Natural killer cell (primary cell): ENCODE data around the gene CD302. TPM values are rescaled to one million over a fixed set of nuclear protein-coding genes. Genes with fewer than 3 reads are reported as not detected.

Source experiments
- ATAC-seq, 3 donors: fragments of 150-1000 bp in 2 of 3; fragments of 200-7000 bp in 1 of 3; cut with Tn5 transposase; 1 replicate in 1 of 3; 2 replicates in 2 of 3; pipeline ENCODE4 v1.10.0; 2021; ENCODE audit warnings: mild to moderate bottlenecking in 2 of 3, moderate library complexity in 2 of 3
- DNase-seq, 2 donors: peaks; one replicate each; pipeline versions ENCODE4 v3.0.0 to v3.0.0-alpha.2; 2013 to 2021; ENCODE audit warnings: mixed read lengths in 1 of 2
- H3K27ac ChIP-seq: one replicate; pipeline ENCODE4 v1.5.1; 2013; ENCODE audit warnings: mild to moderate bottlenecking, low read length
- H3K27me3 ChIP-seq: one replicate; pipeline ENCODE4 v1.6.1; 2013; ENCODE audit warnings: low read length; ENCODE audit not compliant: control insufficient read depth, insufficient read depth
- H3K36me3 ChIP-seq: one replicate; pipeline ENCODE4 v1.6.1; 2013; ENCODE audit warnings: low read length; ENCODE audit not compliant: control insufficient read depth, insufficient read depth
- H3K4me1 ChIP-seq: one replicate; pipeline ENCODE4 v1.6.1; 2013; ENCODE audit warnings: low read length; ENCODE audit not compliant: control insufficient read depth, insufficient read depth
- H3K4me3 ChIP-seq: one replicate; pipeline ENCODE4 v1.5.1; 2013; ENCODE audit warnings: low read length
- H3K9me3 ChIP-seq: one replicate; pipeline ENCODE4 v1.6.1; 2013; ENCODE audit warnings: low read length; ENCODE audit not compliant: control insufficient read depth, insufficient read depth
- H3K27ac Mint-ChIP-seq, 2 donors: one replicate each; pipeline ENCODE4 v1.8.0; 2022; ENCODE audit warnings: mild to moderate bottlenecking in 2 of 2, mixed read lengths in 2 of 2, moderate library complexity in 1 of 2
- H3K27me3 Mint-ChIP-seq, 2 donors: one replicate each; pipeline ENCODE4 v1.8.0; 2022; ENCODE audit warnings: low read depth in 2 of 2, mixed read lengths in 2 of 2
- H3K36me3 Mint-ChIP-seq: one replicate; pipeline ENCODE4 v1.8.0; 2022; ENCODE audit warnings: mixed read lengths
- H3K4me1 Mint-ChIP-seq, 2 donors: one replicate each; pipeline ENCODE4 v1.8.0; 2022; ENCODE audit warnings: mixed read lengths in 2 of 2
- H3K4me3 Mint-ChIP-seq: one replicate; pipeline ENCODE4 v1.8.0; 2022; ENCODE audit warnings: mild to moderate bottlenecking, moderate library complexity, mixed read lengths
- H3K9me3 Mint-ChIP-seq, 2 donors: one replicate each; pipeline ENCODE4 v1.8.0; 2022; ENCODE audit warnings: mixed read lengths in 2 of 2
- WGBS: methylation state at CpG from one replicate; pipeline ENCODE4 v1.1.7; 2013; ENCODE audit warnings: missing lambda C conversion rate; ENCODE audit not compliant: insufficient coverage; 5-methylcytosine and 5-hydroxymethylcytosine counted together
- intact Hi-C: fragments of 100-400 bp; cut with micrococcal nuclease; formaldehyde crosslinking; loops from one replicate; pipeline ENCODE4 v1.14.2; 2022
- total RNA-seq, 4 donors: library from RNA; stranded (reverse); fragments of 120-200 nt in 1 of 4; gene quantifications; one replicate each; pipeline versions ENCODE4 v1.2.3 to v1.2.4, GENCODE V29; 2013 to 2022
- TF ChIP-seq, protein P1 (sequence below): fragments of 200-600 bp; IDR thresholded peaks from one replicate; pipeline ENCODE4 v1.8.0; 2022; ENCODE audit warnings: antibody characterized with exemption

The CD302 gene
- total RNA-seq, 3 donors from 2014 or later (not counting 1 experiment from before 2014, with no cell fraction given), result 2.0 to 5.2 (median 5.1) TPM

DNA sequence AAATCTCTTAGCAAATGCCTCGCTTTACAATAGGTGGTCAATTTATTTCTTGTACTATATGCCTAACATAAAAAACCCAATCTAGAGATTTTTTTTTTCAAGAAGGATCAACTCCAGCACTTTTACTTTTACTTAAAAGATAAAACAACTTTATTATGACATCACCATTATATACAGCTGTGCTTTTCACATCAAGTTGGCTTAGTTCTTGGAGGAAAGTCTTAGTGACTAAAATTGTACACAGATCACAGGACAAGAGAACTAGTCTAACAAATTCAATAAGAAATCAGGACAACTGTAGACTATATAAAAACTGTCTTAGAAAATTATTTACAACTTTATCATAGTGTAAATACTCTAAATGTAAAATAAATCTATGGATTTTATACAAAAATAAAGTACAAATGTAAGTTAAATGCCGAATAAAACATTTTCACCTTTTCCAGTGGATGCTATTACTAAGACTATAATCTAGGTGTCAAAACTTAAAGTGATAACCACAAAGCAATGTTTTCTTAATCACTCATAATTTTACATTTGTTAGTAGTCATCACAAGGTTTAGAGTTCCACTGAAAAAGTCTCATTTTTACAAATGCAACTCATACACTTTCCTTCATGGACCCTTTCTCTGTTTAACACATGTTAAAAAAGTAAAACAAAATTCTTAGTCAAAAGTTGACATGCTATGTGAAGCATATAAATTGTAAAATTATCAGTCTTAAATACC is 5.4 kb upstream of the CD302 start:
- Histone ChIP-seq H3K9me3 (no peaks in the 10 kb centered on the region), H3K4me1 (no peaks in the 10 kb centered on the region), H3K27ac (no peak overlapping the region), H3K27me3 (no peaks in the 10 kb centered on the region), H3K36me3 (peaks cover 12% of the 10 kb centered on the region), H3K4me3 (no peak overlapping the region)
- no peaks in the 10 kb centered on the region for H3K9me3 Mint-ChIP-seq
- TF ChIP-seq, protein P1, sequence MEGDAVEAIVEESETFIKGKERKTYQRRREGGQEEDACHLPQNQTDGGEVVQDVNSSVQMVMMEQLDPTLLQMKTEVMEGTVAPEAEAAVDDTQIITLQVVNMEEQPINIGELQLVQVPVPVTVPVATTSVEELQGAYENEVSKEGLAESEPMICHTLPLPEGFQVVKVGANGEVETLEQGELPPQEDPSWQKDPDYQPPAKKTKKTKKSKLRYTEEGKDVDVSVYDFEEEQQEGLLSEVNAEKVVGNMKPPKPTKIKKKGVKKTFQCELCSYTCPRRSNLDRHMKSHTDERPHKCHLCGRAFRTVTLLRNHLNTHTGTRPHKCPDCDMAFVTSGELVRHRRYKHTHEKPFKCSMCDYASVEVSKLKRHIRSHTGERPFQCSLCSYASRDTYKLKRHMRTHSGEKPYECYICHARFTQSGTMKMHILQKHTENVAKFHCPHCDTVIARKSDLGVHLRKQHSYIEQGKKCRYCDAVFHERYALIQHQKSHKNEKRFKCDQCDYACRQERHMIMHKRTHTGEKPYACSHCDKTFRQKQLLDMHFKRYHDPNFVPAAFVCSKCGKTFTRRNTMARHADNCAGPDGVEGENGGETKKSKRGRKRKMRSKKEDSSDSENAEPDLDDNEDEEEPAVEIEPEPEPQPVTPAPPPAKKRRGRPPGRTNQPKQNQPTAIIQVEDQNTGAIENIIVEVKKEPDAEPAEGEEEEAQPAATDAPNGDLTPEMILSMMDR, result no peak
- H3K4me1 Mint-ChIP-seq, result peaks cover 6 to 18% of the 10 kb centered on the region in 2 donors
- no peak for DNase-seq
- no peaks in the 10 kb centered on the region for H3K27me3 Mint-ChIP-seq
- H3K36me3 Mint-ChIP-seq, result peaks cover 1% of the 10 kb centered on the region
- no peak overlapping the region for H3K27ac Mint-ChIP-seq
- intact Hi-C loops, result no loop called here
- 100% methylated on average over 1 of the region's 2 CpGs for whole genome bisulfite sequencing
- ATAC-seq, result no peak
- no peak overlapping the region for H3K4me3 Mint-ChIP-seq

DNA sequence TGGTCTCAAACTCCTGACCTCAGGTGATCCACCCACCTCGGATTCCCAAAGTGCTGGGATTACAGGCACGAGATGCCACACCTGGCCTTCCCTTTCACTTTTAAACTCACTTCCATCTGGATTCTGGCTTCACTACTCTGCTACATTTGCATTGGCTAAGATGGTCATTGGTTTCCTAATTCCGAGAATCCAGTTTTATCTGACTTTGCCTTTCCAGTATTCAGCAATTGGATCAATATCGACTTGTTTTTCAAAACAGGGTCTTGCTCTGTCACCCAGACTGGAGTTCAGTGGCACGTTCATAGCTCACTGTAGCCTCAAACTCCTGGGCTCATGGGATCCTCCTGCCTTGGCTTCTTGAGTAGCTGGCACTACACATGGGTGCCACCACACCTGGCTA is 4.7 kb upstream of the CD302 start:
- DNase-seq (no peak), ATAC-seq (no peak)
- Mint-ChIP-seq H3K27ac (no peak overlapping the region), H3K9me3 (no peaks in the 10 kb centered on the region), H3K4me1 (peaks cover 8 to 21% of the 10 kb centered on the region in 2 donors), H3K36me3 (no peaks in the 10 kb centered on the region), H3K27me3 (no peaks in the 10 kb centered on the region), H3K4me3 (no peak overlapping the region)
- Histone ChIP-seq H3K36me3 (peaks cover 6% of the 10 kb centered on the region), H3K27ac (no peak overlapping the region), H3K27me3 (peaks cover under 1% of the 10 kb centered on the region), H3K4me1 (peaks cover 5% of the 10 kb centered on the region), H3K9me3 (no peaks in the 10 kb centered on the region), H3K4me3 (no peak overlapping the region)
- TF ChIP-seq, protein P1, result no peak
- WGBS, result 96% methylated on average over 5 of the region's 5 CpGs
- intact Hi-C loops, result no loop called here

DNA sequence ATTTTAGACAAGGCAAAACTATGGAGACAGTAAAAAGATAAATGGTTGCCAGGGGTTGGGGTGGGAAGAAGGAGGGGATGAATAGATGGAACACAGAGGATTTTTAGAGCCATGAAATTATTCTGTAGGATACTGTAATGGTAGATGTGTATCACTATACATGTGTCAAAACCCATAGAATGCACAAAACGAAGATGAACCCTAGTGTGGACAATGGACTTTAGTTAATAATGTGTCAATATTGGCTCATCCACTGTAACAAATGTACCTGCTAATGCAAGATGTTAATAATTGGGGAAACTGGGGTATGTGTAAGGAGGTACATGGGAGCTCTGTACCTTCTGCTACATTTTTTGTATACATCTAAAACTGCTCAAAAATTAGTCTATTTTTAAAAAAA is 1.8 kb upstream of the CD302 start:
- peaks cover 6% of the 10 kb centered on the region for H3K27me3 ChIP-seq
- 92% methylated on average over 1 of the region's 1 CpG for WGBS
- DNase-seq, result no peak
- H3K36me3 ChIP-seq, result no peaks in the 10 kb centered on the region
- no peak overlapping the region for H3K27ac ChIP-seq
- Mint-ChIP-seq H3K27me3 (peaks cover 0 to 3% of the 10 kb centered on the region in 2 donors), H3K9me3 (no peaks in the 10 kb centered on the region), H3K36me3 (no peaks in the 10 kb centered on the region), H3K27ac (no peak overlapping the region), H3K4me3 (no peak overlapping the region), H3K4me1 (peaks cover 18 to 27% of the 10 kb centered on the region in 2 donors)
- H3K4me1 ChIP-seq, result peaks cover 8% of the 10 kb centered on the region
- no peaks in the 10 kb centered on the region for H3K9me3 ChIP-seq
- no peak overlapping the region for H3K4me3 ChIP-seq
- TF ChIP-seq, protein P1, result no peak
- intact Hi-C loops, result no loop called here
- no peak for ATAC-seq

DNA sequence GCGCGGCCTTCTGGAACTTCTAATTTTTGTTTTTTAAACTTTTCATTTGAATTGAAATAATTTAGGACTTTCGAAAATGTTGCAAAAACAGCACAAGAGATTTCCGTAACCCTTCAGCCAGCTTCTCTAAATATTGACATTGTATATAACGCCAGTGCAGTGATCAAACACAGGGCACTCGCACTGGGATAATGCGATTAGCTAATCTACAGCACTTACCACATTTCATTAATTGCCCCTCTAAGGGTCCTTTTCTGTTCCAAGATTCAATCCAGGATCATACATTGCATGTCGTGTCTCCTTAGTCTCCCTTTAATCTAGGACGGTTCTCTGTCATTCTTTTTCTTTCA is 343 bp upstream of the CD302 start:
- Histone ChIP-seq H3K4me1 (peaks cover 8% of the 10 kb centered on the region), H3K27me3 (peaks cover 6% of the 10 kb centered on the region), H3K27ac (no peak overlapping the region), H3K9me3 (no peaks in the 10 kb centered on the region), H3K4me3 (peak overlapping the region; percentile 60), H3K36me3 (no peaks in the 10 kb centered on the region)
- Mint-ChIP-seq H3K4me3 (peak overlapping the region; percentile 88), H3K9me3 (no peaks in the 10 kb centered on the region), H3K4me1 (peaks cover 18 to 27% of the 10 kb centered on the region in 2 donors), H3K36me3 (no peaks in the 10 kb centered on the region), H3K27me3 (peaks cover 0 to 3% of the 10 kb centered on the region in 2 donors), H3K27ac (peak overlapping the region in 1 of 2 donors; percentile 81)
- ATAC-seq (peak in 2 of 3 donors; percentile 9 to 10), DNase-seq (no peak)
- WGBS, result 33% methylated on average over 9 of the region's 9 CpGs
- TF ChIP-seq, protein P1, result no peak
- intact Hi-C loops, result no loop called here
